GM23248 (cell line): ENCODE results near the gene SLC35D2.

Source experiments
- EZH2 ChIP-seq: fragments of 200-600 bp; sonication (generic); IDR thresholded peaks from 2 replicates; pipeline ENCODE4 v1.6.1; 2018; ENCODE audit warnings: antibody characterized with exemption, mild to moderate bottlenecking; ENCODE audit not compliant: insufficient read depth, poor library complexity, severe bottlenecking
- EZH2phosphoT487 ChIP-seq: fragments of 200-600 bp; sonication (generic); IDR thresholded peaks from 2 replicates; pipeline ENCODE4 v1.6.1; 2018; ENCODE audit warnings: antibody characterized with exemption, moderate library complexity, mild to moderate bottlenecking, low read depth; ENCODE audit not compliant: insufficient read depth

- TF ChIP-seq EZH2 (no peak), EZH2phosphoT487 (no peak)
These were observed 94.1 kb downstream of the SLC35D2 start for GRCh38 chr9:96289392-96289791.
